ENCODE data around the gene NCOA1.

The NCOA1 gene

GRCh38 chr2:24704692-24705091, 213.6 kb downstream of the NCOA1 start:
- no peak overlapping the region for H2BK12ac ChIP-seq (ENCODE audit: low read length)
- H3K27ac ChIP-seq (replicated peaks; ENCODE audit: low read length) = no peak overlapping the region

DNA sequence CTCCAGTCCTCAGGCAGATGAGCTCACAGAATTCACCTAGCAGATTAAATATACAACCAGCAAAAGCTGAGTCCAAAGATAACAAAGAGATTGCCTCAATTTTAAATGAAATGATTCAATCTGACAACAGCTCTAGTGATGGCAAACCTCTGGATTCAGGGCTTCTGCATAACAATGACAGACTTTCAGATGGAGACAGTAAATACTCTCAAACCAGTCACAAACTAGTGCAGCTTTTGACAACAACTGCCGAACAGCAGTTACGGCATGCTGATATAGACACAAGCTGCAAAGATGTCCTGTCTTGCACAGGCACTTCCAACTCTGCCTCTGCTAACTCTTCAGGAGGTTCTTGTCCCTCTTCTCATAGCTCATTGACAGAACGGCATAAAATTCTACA, 216.1 kb downstream of the NCOA1 start:
- Histone ChIP-seq H3K14ac (ENCODE audit: low read length) (no peak overlapping the region), H3K27me3 (ENCODE audit: control insufficient read depth in 3 of 3, insufficient read depth in 3 of 3, low read depth in 1 of 3, low read length in 3 of 3) (no peaks in the 10 kb centered on the region), H3K27ac (replicated peaks; ENCODE audit: low read length) (no peak overlapping the region), H3K18ac (ENCODE audit: low read length) (no peak overlapping the region), H2BK15ac (ENCODE audit: low read length) (no peak overlapping the region), H3K4me2 (ENCODE audit: insufficient read depth, low read length, poor library complexity, severe bottlenecking) (no peak overlapping the region), H3K4ac (ENCODE audit: low read length) (no peak overlapping the region), H3K4me3 (ENCODE audit: low read length in 2 of 2) (no peak overlapping the region), H4K91ac (ENCODE audit: low read depth, low read length, poor library complexity) (no peak overlapping the region), H3K4me1 (ENCODE audit: control insufficient read depth in 2 of 2, insufficient read depth in 1 of 2, low read depth in 1 of 2, low read length in 2 of 2) (no peaks in the 10 kb centered on the region), H2BK12ac (ENCODE audit: low read length) (no peak overlapping the region), H3K9ac (ENCODE audit: low read depth, low read length, poor library complexity) (no peak overlapping the region), H3K79me1 (ENCODE audit: low read depth, low read length) (no peaks in the 10 kb centered on the region), H2BK120ac (ENCODE audit: low read depth, low read length) (no peak overlapping the region), H2AK5ac (ENCODE audit: low read depth, low read length) (no peak overlapping the region), H3K23ac (ENCODE audit: low read depth, low read length, poor library complexity) (no peak overlapping the region), H3K36me3 (replicated peaks in 1 of 2; ENCODE audit: control insufficient read depth in 2 of 2, insufficient read depth in 2 of 2, low read length in 2 of 2) (peaks cover 5 to 36% of the 10 kb centered on the region in 2 donors), H2AFZ (ENCODE audit: low read length) (no peak overlapping the region), H2BK5ac (ENCODE audit: low read length) (no peak overlapping the region), H3K9me3 (replicated peaks in 1 of 2; ENCODE audit: control insufficient read depth in 2 of 2, insufficient read depth in 1 of 2, low read depth in 1 of 2, low read length in 2 of 2) (no peaks in the 10 kb centered on the region), H4K8ac (ENCODE audit: low read depth, low read length) (no peak overlapping the region)
- no peak for DNase-seq (ENCODE audit: low spot score)
- no CpG with 5 or more reads among the region's 3 CpGs for WGBS, 2 donors (ENCODE audit: extremely low coverage in 2 of 2, insufficient read length in 2 of 2, insufficient replicate concordance in 1 of 2)

More at GRCh38 chr2:24704692-24705091, 213.6 kb downstream of the NCOA1 start:
- H4K8ac ChIP-seq (ENCODE audit: low read depth, low read length) = no peak overlapping the region
- no peak overlapping the region for H2BK15ac ChIP-seq (ENCODE audit: low read length)
- no peak overlapping the region for H3K4me2 ChIP-seq (ENCODE audit: insufficient read depth, low read length, poor library complexity, severe bottlenecking)
- no peak overlapping the region for H2BK5ac ChIP-seq (ENCODE audit: low read length)
- no peak overlapping the region for H3K14ac ChIP-seq (ENCODE audit: low read length)
- no peak overlapping the region for H3K9ac ChIP-seq (ENCODE audit: low read depth, low read length, poor library complexity)
- no peaks in the 10 kb centered on the region for H3K9me3 ChIP-seq (replicated peaks in 1 of 2; ENCODE audit: control insufficient read depth in 2 of 2, insufficient read depth in 1 of 2, low read depth in 1 of 2, low read length in 2 of 2)
- no CpG with 5 or more reads among the region's 4 CpGs for WGBS, 2 donors (ENCODE audit: extremely low coverage in 2 of 2, insufficient read length in 2 of 2, insufficient replicate concordance in 1 of 2)
- no peak overlapping the region for H4K91ac ChIP-seq (ENCODE audit: low read depth, low read length, poor library complexity)
- H3K36me3 ChIP-seq (replicated peaks in 1 of 2; ENCODE audit: control insufficient read depth in 2 of 2, insufficient read depth in 2 of 2, low read length in 2 of 2) = peaks cover 5 to 20% of the 10 kb centered on the region in 2 donors
- H2BK120ac ChIP-seq (ENCODE audit: low read depth, low read length) = no peak overlapping the region
- H3K4me3 ChIP-seq (ENCODE audit: low read length in 2 of 2) = no peak overlapping the region
- no peaks in the 10 kb centered on the region for H3K4me1 ChIP-seq (ENCODE audit: control insufficient read depth in 2 of 2, insufficient read depth in 1 of 2, low read depth in 1 of 2, low read length in 2 of 2)
- no peak overlapping the region for H3K23ac ChIP-seq (ENCODE audit: low read depth, low read length, poor library complexity)
- H3K4ac ChIP-seq (ENCODE audit: low read length) = no peak overlapping the region
- no peak overlapping the region for H2AK5ac ChIP-seq (ENCODE audit: low read depth, low read length)
- H3K79me1 ChIP-seq (ENCODE audit: low read depth, low read length) = no peaks in the 10 kb centered on the region
- no peak overlapping the region for H2AFZ ChIP-seq (ENCODE audit: low read length)
- no peak overlapping the region for H3K18ac ChIP-seq (ENCODE audit: low read length)
- H3K27me3 ChIP-seq (ENCODE audit: control insufficient read depth in 3 of 3, insufficient read depth in 3 of 3, low read depth in 1 of 3, low read length in 3 of 3) = no peaks in the 10 kb centered on the region
- no peak for DNase-seq (ENCODE audit: low spot score)

DNA sequence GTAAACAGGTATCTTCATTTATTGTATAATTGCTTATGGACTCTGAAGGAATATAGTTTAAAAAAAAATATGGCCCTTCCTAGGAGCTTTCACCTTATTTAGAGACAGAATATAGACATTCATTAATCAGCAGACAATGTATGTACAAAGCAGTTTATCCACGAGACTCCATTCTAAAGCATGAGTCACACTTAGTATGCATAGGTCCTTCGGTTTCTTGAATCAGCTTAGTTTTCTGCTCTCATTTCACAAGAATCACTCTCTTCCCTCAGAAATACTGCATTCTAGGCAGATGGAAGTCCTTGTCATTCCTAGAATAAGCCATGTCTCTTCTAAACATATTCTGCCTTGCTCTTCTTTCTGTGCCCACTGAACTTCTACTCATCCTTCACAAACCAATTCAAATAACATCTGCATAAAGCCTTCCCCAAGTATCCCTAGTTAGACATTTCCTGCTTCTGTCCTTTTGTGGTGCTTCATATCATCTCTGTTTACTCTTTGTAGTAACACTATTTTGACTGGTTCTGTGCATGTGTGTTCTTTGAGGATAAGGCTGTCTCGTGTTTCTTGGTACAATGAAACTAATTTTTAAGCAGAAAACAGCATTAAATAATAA, 217.6 kb downstream of the NCOA1 start:
- no peak overlapping the region for H3K9ac ChIP-seq (ENCODE audit: low read depth, low read length, poor library complexity)
- no peak overlapping the region for H4K8ac ChIP-seq (ENCODE audit: low read depth, low read length)
- peaks cover 5 to 43% of the 10 kb centered on the region in 2 donors for H3K36me3 ChIP-seq (replicated peaks in 1 of 2; ENCODE audit: control insufficient read depth in 2 of 2, insufficient read depth in 2 of 2, low read length in 2 of 2)
- no peak overlapping the region for H3K23ac ChIP-seq (ENCODE audit: low read depth, low read length, poor library complexity)
- no peak overlapping the region for H3K27ac ChIP-seq (replicated peaks; ENCODE audit: low read length)
- H2BK5ac ChIP-seq (ENCODE audit: low read length) = no peak overlapping the region
- no peak for DNase-seq (ENCODE audit: low spot score)
- no peak overlapping the region for H2AFZ ChIP-seq (ENCODE audit: low read length)
- H3K9me3 ChIP-seq (replicated peaks in 1 of 2; ENCODE audit: control insufficient read depth in 2 of 2, insufficient read depth in 1 of 2, low read depth in 1 of 2, low read length in 2 of 2) = no peaks in the 10 kb centered on the region
- H2BK12ac ChIP-seq (ENCODE audit: low read length) = no peak overlapping the region
- no peak overlapping the region for H4K91ac ChIP-seq (ENCODE audit: low read depth, low read length, poor library complexity)
- H2AK5ac ChIP-seq (ENCODE audit: low read depth, low read length) = no peak overlapping the region
- H2BK15ac ChIP-seq (ENCODE audit: low read length) = no peak overlapping the region
- H3K4ac ChIP-seq (ENCODE audit: low read length) = no peak overlapping the region
- no peaks in the 10 kb centered on the region for H3K27me3 ChIP-seq (ENCODE audit: control insufficient read depth in 3 of 3, insufficient read depth in 3 of 3, low read depth in 1 of 3, low read length in 3 of 3)
- H3K4me2 ChIP-seq (ENCODE audit: insufficient read depth, low read length, poor library complexity, severe bottlenecking) = no peak overlapping the region
- H3K18ac ChIP-seq (ENCODE audit: low read length) = no peak overlapping the region
- no peak overlapping the region for H3K4me3 ChIP-seq (ENCODE audit: low read length in 2 of 2)
- no peak overlapping the region for H2BK120ac ChIP-seq (ENCODE audit: low read depth, low read length)
- no peaks in the 10 kb centered on the region for H3K79me1 ChIP-seq (ENCODE audit: low read depth, low read length)
- H3K4me1 ChIP-seq (ENCODE audit: control insufficient read depth in 2 of 2, insufficient read depth in 1 of 2, low read depth in 1 of 2, low read length in 2 of 2) = no peaks in the 10 kb centered on the region
- no CpG with 5 or more reads among the region's 3 CpGs for WGBS, 2 donors (ENCODE audit: extremely low coverage in 2 of 2, insufficient read length in 2 of 2, insufficient replicate concordance in 1 of 2)
- no peak overlapping the region for H3K14ac ChIP-seq (ENCODE audit: low read length)

GRCh38 chr2:24710806-24711205, 219.8 kb downstream of the NCOA1 start:
- H2BK12ac ChIP-seq (ENCODE audit: low read length) = no peak overlapping the region
- no peak overlapping the region for H4K91ac ChIP-seq (ENCODE audit: low read depth, low read length, poor library complexity)
- H3K9me3 ChIP-seq (replicated peaks in 1 of 2; ENCODE audit: control insufficient read depth in 2 of 2, insufficient read depth in 1 of 2, low read depth in 1 of 2, low read length in 2 of 2) = no peaks in the 10 kb centered on the region
- H3K4me2 ChIP-seq (ENCODE audit: insufficient read depth, low read length, poor library complexity, severe bottlenecking) = no peak overlapping the region
- no peak overlapping the region for H3K4me3 ChIP-seq (ENCODE audit: low read length in 2 of 2)
- H2AFZ ChIP-seq (ENCODE audit: low read length) = no peak overlapping the region
- H3K27me3 ChIP-seq (ENCODE audit: control insufficient read depth in 3 of 3, insufficient read depth in 3 of 3, low read depth in 1 of 3, low read length in 3 of 3) = no peaks in the 10 kb centered on the region
- no peak overlapping the region for H3K14ac ChIP-seq (ENCODE audit: low read length)
- no peaks in the 10 kb centered on the region for H3K79me1 ChIP-seq (ENCODE audit: low read depth, low read length)
- no peak overlapping the region for H3K9ac ChIP-seq (ENCODE audit: low read depth, low read length, poor library complexity)
- no peak overlapping the region for H3K27ac ChIP-seq (replicated peaks; ENCODE audit: low read length)
- no peak overlapping the region for H2BK5ac ChIP-seq (ENCODE audit: low read length)
- H3K23ac ChIP-seq (ENCODE audit: low read depth, low read length, poor library complexity) = no peak overlapping the region
- H3K18ac ChIP-seq (ENCODE audit: low read length) = no peak overlapping the region
- H2BK15ac ChIP-seq (ENCODE audit: low read length) = no peak overlapping the region
- no CpG with 5 or more reads among the region's 6 CpGs for WGBS, 2 donors (ENCODE audit: extremely low coverage in 2 of 2, insufficient read length in 2 of 2, insufficient replicate concordance in 1 of 2)
- no peak overlapping the region for H2BK120ac ChIP-seq (ENCODE audit: low read depth, low read length)
- H3K36me3 ChIP-seq (replicated peaks in 1 of 2; ENCODE audit: control insufficient read depth in 2 of 2, insufficient read depth in 2 of 2, low read length in 2 of 2) = peaks cover 5 to 48% of the 10 kb centered on the region in 2 donors
- no peak overlapping the region for H3K4ac ChIP-seq (ENCODE audit: low read length)
- H4K8ac ChIP-seq (ENCODE audit: low read depth, low read length) = no peak overlapping the region
- H3K4me1 ChIP-seq (ENCODE audit: control insufficient read depth in 2 of 2, insufficient read depth in 1 of 2, low read depth in 1 of 2, low read length in 2 of 2) = no peaks in the 10 kb centered on the region
- no peak overlapping the region for H2AK5ac ChIP-seq (ENCODE audit: low read depth, low read length)
- DNase-seq (ENCODE audit: low spot score) = no peak
